GM10248 (cell line): ENCODE measurements around the gene MAPRE3.

Experiments
- CTCF ChIA-PET: fragments of 300-600 bp; sonication (Branson Sonifier 250); formaldehyde crosslinking; extraction: SDS; loops from one replicate; lab custom pipeline; 2021; ENCODE audit warnings: antibody characterized with exemption; lab: Yijun Ruan, JAX
- POLR2A ChIA-PET: fragments of 350-650 bp; sonication (Branson Sonifier 250); formaldehyde crosslinking; extraction: SDS; loops from one replicate; lab custom pipeline; 2020; ENCODE audit warnings: antibody characterized with exemption; lab: Yijun Ruan, JAX
- DNase-seq: peaks from one replicate; pipeline ENCODE4 v3.0.0; 2012; ENCODE audit errors: extremely low spot score
- CTCF ChIP-seq: IDR thresholded peaks from 2 replicates; pipeline ENCODE4 v1.5.1; 2012; ENCODE audit warnings: mild to moderate bottlenecking, low read depth; ENCODE audit errors: extremely low read depth, missing control alignments, control extremely low read depth

MAPRE3 gene

GRCh38 chr2:26970928-26971627 is 641 bp downstream of the MAPRE3 start:
- POLR2A ChIA-PET = no interaction called here
- CTCF ChIA-PET = interaction anchor here (1.2 to 2.9 kb wide), 4 partner anchors 10 to 125 kb away, joined by 4 to 22 read pairs (median 4); no protein-coding TSS in a partner anchor
- peak; percentile 27 for DNase-seq
- TF ChIP-seq CTCF = no peak

- ChIA-PET POLR2A (no interaction called here), CTCF (interaction anchor here (1.0 to 2.9 kb wide), 5 partner anchors 10 to 126 kb away, joined by 3 to 22 read pairs (median 4); no protein-coding TSS in a partner anchor)
- no peak for DNase-seq
- no peak for TF ChIP-seq CTCF
These were observed 1.7 kb downstream of the MAPRE3 start for GRCh38 chr2:26971911-26972786.

- CTCF ChIA-PET = no interaction called here
- TF ChIP-seq CTCF = no peak
- DNase-seq = no peak
- POLR2A ChIA-PET = no interaction called here
These were observed 3.9 kb downstream of the MAPRE3 start for GRCh38 chr2:26974352-26974751.

- CTCF ChIA-PET = interaction anchor here (1.0 to 5.4 kb wide), 5 partner anchors 13 to 305 kb away, joined by 3 to 33 read pairs (median 4); no protein-coding TSS in a partner anchor
- POLR2A ChIA-PET = no interaction called here
- no peak for DNase-seq
These were observed 4.7 kb downstream of the MAPRE3 start for GRCh38 chr2:26975102-26975501.

GRCh38 chr2:26975656-26976055 is 5.2 kb downstream of the MAPRE3 start:
- POLR2A ChIA-PET = no interaction called here
- TF ChIP-seq CTCF = no peak
- DNase-seq = no peak
- CTCF ChIA-PET = interaction anchor here (0.9 to 5.4 kb wide), 8 partner anchors 11 to 304 kb away, joined by 3 to 33 read pairs (median 4); partner anchors contain the start of gene PREB

More at GRCh38 chr2:26975102-26975501, 4.7 kb downstream of the MAPRE3 start:
- TF ChIP-seq CTCF = no peak

GRCh38 chr2:26976237-26976636 is 5.8 kb downstream of the MAPRE3 start:
- DNase-seq = no peak
- CTCF ChIA-PET = interaction anchor here (0.9 to 5.4 kb wide), 9 partner anchors 12 to 303 kb away, joined by 3 to 33 read pairs (median 4); partner anchors contain the start of gene PREB
- TF ChIP-seq CTCF = no peak
- POLR2A ChIA-PET = no interaction called here
